Measurements from ENCODE around the gene TRIM21.
"Not testable (repeated sequence)": the region's sequence is repeated elsewhere in the genome, so short reads cannot be mapped to it uniquely, and the experiment has no call there.

Gene TRIM21

DNA sequence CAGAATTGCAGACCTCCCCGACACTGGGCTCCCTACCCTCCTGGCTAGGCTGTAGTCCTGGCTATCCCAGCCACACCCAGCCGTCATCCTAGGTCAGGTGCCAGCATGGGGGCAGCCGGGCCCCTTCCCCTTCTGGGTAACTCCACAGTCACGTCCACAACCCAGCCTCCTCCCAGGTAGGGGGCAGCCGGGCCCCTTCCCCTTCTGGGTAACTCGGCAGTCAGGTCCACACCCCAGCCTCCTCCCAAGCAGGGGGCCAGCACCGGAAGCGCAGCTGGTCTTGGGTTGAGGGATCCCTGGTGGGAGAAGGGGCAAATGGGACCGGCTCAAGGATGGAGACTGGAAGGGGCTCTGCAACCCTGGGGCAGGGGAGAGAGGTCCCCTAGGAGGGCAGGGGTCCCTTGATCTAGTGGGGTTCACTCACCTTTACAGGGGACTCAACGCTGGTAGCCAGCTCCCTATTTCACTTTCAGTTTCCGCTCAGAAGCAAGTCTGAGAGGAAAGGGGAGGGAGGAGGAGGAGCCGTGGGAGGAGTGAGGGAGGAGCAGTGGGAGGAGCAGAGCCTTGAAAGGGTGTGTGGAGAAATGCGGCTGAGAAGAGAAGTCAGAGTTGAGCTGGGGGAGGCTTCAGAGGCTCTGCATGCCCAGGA, at the start of gene TRIM21:
TRIM21 (minus strand) TSS at position 494 of the 649 bp plus-strand sequence. CDS start 3,293 bp downstream, outside the sequence.
- peak; percentile 80 to 94 (median 80) for DNase-seq (ENCODE audit: low read depth in 2 of 3, low spot score in 1 of 3)

DNA sequence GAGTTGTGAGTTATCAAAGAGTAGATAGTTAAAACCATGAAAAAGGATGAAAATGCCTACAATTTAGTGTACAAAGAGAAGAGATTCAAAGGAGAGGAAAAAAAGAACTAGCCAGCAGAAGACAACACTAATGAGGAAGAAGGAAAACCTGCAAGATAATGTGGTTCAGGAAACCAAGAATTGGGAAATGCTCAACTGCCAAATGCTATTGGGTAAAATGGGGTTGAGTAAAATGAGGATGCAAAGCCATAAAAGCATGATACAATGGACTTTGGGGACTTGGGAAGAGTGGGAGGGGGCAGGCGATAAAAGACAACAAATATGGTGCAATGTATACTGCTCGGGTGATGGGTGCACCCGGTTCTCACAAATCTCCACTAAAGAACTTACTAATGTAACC, 48.0 kb upstream of the TRIM21 start:
- no peak for DNase-seq (ENCODE audit: low read depth in 2 of 3, low spot score in 1 of 3)

DNA sequence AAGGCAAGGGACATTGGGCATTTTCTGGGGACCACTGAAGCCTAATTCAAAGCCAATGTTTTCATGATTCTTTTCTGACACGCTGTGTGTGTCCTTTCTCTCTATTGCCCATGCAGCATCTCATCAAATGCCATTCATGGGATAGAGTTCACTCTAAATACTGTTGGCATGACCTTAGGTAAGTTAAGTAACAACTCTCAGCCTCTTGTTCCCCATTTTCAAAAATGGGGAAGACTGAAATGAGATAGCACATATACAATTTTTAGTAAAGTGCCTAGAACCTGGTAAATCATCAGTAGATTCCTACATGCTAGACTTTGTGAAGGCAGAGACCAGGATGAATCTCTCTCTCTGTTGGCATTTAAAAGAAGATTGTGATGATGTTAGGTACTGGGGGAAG, 42.9 kb upstream of the TRIM21 start:
- DNase-seq (ENCODE audit: low read depth in 2 of 3, low spot score in 1 of 3) = no peak

DNA sequence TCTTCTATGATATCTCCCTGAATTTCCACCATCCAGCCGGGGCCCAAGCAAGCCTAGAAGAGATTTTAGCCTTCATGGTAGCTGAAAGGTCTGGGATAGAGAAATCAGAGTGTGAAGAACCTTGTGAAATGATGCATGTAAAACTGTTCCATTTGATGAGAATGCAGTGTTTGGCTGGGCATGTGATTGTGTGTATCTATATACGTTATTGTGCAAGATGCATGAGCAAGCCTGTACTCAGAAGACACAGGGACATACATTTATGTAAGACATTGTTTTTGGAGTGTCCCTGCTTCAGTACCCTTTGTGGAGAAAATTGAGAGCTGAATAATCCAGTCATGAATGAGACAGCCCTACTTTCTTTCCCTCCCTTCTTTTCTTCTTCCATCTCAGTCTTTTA, 40.4 kb upstream of the TRIM21 start:
- no peak for DNase-seq (ENCODE audit: low read depth in 2 of 3, low spot score in 1 of 3)

DNA sequence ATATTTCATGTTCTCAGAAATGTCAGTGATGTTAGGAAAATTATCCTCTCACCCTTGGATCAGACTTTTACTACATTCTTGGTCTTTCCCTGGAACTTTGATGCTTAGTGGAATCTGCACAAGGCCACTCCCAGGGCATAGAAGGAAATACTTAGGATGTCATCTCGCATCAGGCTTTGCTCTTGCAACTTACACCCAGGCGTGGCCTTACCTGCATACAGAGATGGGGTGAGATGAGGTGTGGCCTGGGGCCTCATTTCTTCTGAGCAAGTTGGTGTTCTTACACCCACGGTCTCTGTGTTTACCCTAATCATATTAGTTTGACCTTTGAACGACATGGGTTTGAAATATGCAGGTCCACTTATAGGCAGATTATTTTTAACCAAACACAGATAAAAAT, 36.5 kb upstream of the TRIM21 start:
- DNase-seq (ENCODE audit: low read depth in 2 of 3, low spot score in 1 of 3) = no peak

DNA sequence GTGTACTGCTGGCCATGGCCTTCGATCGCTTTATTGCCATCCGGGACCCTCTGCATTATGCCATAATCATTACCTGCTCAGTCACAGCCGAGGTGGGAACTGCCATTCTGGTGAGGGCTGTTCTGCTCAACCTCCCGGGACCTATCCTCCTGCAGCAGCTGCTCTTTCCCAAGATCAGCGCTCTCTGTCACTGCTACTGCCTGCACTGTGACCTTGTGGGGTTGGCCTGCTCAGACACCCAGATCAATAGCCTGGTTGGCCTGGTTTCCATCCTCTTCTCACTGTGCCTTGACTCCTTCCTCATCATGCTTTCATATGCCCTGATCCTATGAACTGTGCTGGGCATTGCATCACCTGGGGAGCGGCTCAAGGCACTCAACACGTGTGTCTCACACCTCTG, 24.9 kb upstream of the TRIM21 start:
- DNase-seq (ENCODE audit: low read depth in 2 of 3, low spot score in 1 of 3) = no peak

DNA sequence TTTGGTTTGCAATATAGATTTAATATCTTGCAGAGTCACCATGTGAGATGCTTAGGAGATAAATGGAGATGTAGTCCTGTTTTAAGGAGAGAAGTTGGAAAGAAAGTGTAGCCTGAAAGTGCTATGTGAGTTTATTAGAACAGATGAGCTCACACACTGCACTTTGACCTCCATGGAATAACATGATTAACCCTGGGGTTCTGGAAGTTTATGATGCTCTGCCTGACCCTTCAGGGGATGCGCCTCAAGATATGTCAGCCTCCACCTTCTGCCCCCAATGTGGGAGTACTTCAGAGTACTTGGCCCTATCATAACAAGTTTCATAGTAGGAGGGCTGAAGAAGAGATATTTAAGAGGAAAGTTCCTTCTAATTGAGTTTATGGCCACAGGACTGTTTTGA, 23.3 kb upstream of the TRIM21 start:
- no peak for DNase-seq (ENCODE audit: low read depth in 2 of 3, low spot score in 1 of 3)

DNA sequence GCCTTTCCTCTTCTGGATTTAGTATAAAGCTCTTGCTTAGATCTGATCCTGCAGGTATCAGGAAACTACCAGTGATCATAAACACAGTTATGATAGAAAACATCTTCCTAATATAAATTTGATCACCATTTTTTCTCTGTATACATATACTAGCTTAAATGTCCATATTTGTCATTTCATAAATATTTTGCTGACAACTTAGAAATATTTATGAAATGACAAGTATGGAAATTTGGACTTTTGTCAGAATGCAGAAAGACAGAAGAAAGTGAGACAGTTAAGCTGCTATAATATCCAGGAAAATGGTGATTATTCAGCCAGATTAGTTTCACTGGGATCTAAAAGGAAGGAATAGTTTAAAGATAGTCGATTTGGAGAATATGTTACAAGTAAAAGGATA, 22.8 kb upstream of the TRIM21 start:
- DNase-seq (ENCODE audit: low read depth in 2 of 3, low spot score in 1 of 3) = no peak

DNA sequence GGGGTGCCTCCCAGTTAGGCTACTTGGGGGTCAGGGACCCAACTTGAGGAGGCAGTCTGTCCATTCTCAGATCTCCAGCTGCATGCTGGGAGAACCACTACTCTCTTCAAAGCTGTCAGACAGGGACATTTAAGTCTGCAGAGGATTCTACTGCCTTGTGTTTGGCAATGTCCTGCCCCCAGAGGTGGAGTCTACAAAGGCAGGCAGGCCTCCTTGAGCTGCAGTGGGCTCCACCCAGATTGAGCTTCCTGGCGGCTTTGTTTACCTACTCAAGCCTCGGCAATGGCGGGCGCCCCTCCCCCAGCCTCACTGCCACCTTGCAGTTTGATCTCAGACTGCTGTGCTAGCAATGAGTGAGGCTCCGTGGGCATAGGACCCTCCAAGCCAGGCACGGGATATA, 12.7 kb upstream of the TRIM21 start:
- not testable (repeated sequence) for DNase-seq (ENCODE audit: low read depth in 2 of 3, low spot score in 1 of 3)

DNA sequence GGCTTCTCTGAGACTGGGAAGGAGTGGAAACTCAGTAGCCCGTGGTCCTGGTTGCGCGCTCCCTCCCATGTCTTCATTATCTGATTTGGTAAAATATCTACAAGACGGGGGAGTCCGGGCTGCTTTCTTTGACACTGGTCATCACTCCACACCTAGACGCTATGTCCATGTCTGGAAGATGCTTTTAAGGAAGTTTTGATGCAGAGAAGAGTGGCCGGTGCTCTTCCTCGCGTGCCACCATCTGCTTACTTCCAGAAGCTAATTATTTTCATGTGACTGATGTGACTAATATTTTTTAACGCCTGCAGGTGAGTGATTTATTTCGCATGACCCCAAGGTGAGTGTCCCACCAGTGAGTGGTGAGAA, 339 bp upstream of the TRIM21 start:
- no peak for DNase-seq (ENCODE audit: low read depth in 2 of 3, low spot score in 1 of 3)

DNA sequence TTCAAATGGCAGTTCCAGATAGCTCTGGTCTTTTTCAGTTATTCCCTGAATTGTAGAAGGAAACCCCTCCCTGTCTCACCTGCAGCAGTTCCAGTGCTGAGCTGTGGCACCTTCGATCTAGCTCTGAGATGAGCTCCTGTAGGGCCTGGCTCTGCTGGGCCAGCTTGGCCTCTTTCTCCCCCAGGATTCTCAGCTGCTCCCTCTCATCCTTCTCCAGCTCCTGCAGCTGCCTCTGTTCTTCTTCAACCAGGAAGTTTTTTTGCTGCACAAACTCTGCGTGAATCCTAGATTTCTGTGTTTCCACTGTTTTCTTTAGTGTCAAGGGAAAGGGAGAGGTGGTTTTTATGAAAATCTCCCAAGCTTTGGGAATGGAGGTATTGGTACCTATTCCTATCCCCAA, 5.3 kb downstream of the TRIM21 start:
- DNase-seq (ENCODE audit: low read depth in 2 of 3, low spot score in 1 of 3) = no peak

DNA sequence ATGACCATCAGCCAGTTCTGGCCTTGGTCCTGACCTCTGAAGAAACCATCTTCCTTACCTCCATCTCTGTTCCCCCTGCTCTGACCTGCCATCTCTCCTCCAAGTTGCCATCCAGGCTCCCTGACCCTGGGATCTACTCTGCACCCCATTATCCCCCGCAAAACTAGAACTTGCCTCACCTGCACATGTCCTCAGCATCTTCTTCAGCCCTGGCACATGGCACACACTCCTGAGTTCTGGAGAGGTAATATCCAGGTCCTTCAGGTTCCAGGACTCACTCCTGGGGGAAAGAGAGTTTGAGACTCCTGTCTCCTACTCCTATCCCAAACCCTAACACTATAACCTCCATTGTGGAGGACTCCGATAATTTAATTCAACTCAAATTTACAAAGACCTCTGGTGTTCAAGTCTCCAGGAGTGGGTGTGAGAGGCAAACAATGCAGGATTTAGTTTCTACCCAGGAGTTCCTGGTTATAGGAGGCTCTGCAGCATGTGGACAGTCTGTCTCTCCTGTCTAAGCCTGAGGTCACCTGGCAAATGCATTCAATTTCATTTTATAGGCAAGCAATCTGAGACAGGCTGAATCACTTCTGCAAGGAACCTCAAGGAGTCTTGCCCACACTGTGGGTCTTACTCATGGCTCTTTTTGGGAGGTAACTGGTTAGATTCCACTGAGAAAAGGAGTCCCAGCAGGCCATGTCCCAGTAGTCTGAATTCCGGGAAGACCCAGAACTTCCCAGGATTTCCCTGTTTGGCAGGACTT, 7.3 kb downstream of the TRIM21 start:
- no peak for DNase-seq (ENCODE audit: low read depth in 2 of 3, low spot score in 1 of 3)

DNA sequence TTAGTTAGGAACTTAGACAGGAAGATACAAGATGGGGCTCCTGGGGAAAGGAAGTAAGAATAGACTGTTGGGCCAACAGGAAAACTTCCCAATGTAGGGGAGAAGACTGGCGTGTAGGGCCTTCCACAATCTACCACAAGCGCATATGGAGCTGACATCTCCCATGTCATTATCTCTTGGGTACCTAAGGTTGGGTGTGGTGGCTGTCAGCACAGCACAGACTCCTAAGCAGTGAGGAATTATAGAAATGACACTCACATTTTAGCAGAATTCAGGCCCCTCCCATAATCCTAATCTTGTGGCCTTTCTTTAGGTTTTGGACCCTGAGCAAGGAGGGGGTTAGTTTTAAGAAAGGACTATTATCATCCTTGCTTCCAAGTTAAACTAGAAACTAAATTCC, 11.6 kb downstream of the TRIM21 start:
- no peak for DNase-seq (ENCODE audit: low read depth in 2 of 3, low spot score in 1 of 3)

DNA sequence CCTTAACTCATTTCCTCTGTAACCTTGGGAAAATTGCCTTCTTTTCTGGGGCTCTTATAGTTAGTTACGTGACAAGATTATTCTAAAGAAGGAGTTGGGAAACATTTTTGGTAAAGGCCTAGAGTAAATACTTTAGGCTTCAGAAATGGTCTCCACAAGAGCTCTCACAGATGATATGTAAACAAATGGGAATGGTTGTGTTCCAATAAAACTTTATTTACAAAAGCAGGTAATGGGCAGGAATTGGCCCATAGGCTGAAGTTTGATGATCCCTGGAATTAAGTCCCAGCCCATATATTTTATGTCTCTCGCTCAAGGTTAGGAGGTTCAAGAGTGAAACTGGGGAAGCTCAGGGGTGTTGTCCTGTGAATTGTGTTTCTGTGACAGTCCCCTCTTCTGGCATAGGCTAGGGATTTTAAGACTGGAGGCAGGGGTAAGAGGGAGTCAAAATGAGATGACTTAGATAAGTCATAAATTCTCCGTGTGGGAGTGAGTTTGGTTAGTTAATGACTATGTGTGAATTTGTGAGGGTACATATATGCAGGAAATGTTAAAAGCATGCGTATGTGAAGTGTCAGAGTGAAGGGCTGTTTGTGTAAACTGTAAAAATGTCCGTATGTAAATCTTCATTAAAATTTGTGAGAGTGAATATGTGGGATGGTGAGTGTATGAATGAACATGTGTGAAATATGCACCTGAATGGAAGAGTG, 17.9 kb downstream of the TRIM21 start:
- no peak for DNase-seq (ENCODE audit: low read depth in 2 of 3, low spot score in 1 of 3)

DNA sequence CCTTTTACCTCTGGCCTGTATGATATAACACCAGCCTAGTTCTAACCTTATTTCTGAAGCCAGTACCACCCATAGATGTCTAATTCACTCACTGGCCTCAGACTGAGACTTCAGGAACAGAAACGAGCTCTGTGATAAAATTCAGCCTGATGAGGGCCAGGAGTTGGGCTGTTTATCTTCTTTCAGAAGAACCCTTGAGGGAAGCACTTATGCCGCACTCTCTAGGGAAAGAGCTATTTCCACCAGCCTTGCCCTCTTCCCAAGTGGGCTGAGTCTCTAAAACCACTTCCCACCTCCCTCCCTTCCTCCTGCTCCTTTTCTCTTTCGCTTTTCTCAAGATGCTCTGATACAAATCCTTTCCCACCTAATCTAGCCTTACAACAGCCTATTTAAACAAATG, 23.3 kb downstream of the TRIM21 start:
- DNase-seq (ENCODE audit: low read depth in 2 of 3, low spot score in 1 of 3) = no peak

DNA sequence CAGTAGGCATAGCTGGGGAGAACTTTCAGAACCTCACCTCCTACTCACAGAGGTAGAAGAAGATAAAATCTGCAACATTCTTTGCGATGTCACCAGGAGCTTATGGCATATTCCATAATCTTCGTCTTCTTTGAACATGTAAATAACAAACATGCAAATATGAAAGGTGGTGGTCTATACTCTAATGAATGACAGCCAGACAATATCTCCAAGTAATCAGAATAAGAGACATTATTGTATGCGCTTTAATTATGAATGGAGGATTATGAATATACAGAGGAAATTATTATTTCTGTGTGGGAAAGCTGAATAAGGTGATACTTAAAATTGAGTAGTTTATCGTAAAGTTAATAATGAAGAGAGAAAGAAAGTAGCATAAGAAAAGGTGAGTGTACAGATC, 25.2 kb downstream of the TRIM21 start, which contains the start of gene OR52B4:
OR52B4 (minus strand) TSS at position 101 of the 400 bp plus-strand sequence; CDS start at position 10, 91 bp downstream.
- DNase-seq (ENCODE audit: low read depth in 2 of 3, low spot score in 1 of 3) = no peak

DNA sequence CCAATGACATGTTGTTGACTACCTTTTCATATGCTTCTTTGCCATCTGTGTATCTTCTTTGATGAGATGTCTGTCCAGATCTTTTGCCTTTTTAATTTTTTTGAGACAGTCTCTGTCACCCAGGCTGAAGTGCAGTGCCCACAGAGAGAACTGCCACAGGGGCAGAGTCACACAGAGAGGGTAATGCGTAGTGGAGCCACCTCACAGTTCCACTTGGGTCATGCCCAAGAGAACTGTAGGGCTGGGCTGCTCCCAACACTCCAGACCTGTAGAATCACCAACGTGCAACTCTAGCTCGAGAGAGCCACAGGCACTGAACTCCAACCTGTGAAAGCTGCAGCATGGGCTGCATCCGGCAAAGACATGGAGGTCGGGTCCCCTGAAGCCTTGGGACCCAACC, 45.4 kb downstream of the TRIM21 start:
- DNase-seq (ENCODE audit: low read depth in 2 of 3, low spot score in 1 of 3) = not testable (repeated sequence)

DNA sequence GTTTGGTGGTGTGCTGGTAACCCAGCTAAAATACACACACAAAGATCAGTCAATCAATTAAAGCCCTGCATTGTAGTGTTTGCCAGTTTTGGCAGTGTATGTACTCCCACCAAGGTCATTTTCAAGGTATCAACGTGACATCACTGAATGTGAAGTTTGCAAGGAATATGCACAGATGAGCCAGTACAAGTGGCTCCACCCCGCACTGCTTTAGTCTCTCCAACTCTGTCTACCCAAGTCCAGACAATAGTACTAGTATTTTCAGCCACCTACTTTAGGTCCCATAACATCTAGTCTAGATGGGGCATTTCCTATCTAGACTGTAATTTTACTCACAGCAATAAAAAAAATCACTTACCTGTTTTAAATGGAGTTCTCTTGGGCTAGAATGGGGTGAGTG, 48.1 kb downstream of the TRIM21 start:
- DNase-seq (ENCODE audit: low read depth in 2 of 3, low spot score in 1 of 3) = not testable (repeated sequence)
